AG04449 (cell line): ENCODE results near the gene GPAM.

Experiments used
- CTCF ChIA-PET: fragments of 350-600 bp; formaldehyde crosslinking; extraction: SDS; loops from one replicate; lab custom pipeline; 2021; ENCODE audit warnings: antibody characterized with exemption; lab: Yijun Ruan, JAX
- POLR2A ChIA-PET: fragments of 400-600, 350-600 bp; formaldehyde crosslinking; extraction: SDS; loops from one replicate; lab custom pipeline; 2020; ENCODE audit warnings: antibody characterized with exemption, inconsistent platforms; lab: Yijun Ruan, JAX
- DNase-seq: peaks from one replicate; pipeline ENCODE4 v3.0.0-alpha.2; 2010; ENCODE audit warnings: low read depth, low spot score
- H3K4me3 ChIP-seq: 2 replicates; pipeline ENCODE4 v1.5.1; 2011; ENCODE audit warnings: low read depth, mild to moderate bottlenecking, control low read depth, low read length
- TF ChIP-seq, protein P1 (sequence below): IDR thresholded peaks from one replicate; pipeline ENCODE4 v1.5.1; 2011; ENCODE audit warnings: mild to moderate bottlenecking, moderate library complexity, low read length, control low read depth, inconsistent platforms; ENCODE audit not compliant: insufficient read depth; ENCODE audit errors: missing control alignments

The GPAM gene

DNA sequence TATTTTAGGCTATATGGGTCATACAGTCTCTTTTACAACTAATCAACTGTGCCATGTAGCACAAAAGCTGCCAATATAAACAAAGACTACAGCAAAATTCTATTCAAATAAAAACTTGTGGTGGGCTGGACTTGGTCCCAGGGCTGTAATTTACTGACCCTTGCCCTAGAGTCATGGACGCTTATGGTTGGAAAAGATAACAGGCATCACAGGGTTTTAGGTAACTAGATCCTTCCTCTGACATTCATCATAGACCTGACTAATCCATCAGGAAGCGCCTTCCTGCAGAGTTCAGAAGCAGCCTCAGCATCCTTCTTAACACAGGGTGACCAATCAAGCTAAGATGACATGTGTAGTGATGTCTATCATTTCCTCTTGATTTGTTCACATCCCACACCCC lies 40.2 kb upstream of the GPAM start:
- no peak overlapping the region for H3K4me3 ChIP-seq
- DNase-seq = no peak
- TF ChIP-seq, protein P1, sequence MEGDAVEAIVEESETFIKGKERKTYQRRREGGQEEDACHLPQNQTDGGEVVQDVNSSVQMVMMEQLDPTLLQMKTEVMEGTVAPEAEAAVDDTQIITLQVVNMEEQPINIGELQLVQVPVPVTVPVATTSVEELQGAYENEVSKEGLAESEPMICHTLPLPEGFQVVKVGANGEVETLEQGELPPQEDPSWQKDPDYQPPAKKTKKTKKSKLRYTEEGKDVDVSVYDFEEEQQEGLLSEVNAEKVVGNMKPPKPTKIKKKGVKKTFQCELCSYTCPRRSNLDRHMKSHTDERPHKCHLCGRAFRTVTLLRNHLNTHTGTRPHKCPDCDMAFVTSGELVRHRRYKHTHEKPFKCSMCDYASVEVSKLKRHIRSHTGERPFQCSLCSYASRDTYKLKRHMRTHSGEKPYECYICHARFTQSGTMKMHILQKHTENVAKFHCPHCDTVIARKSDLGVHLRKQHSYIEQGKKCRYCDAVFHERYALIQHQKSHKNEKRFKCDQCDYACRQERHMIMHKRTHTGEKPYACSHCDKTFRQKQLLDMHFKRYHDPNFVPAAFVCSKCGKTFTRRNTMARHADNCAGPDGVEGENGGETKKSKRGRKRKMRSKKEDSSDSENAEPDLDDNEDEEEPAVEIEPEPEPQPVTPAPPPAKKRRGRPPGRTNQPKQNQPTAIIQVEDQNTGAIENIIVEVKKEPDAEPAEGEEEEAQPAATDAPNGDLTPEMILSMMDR = no peak
- POLR2A ChIA-PET = no interaction called here
- CTCF ChIA-PET = interaction anchor here (0.9 kb wide), 2 partner anchors 13 to 84 kb away, joined by 3 read pairs; no protein-coding TSS in a partner anchor

GRCh38 chr10:112222799-112223198 lies 39.2 kb upstream of the GPAM start:
- ChIA-PET POLR2A (no interaction called here), CTCF (interaction anchor here (0.9 kb wide), 1 partner anchor 12 kb away, joined by 3 read pairs; no protein-coding TSS in a partner anchor)
- DNase-seq = no peak
- TF ChIP-seq, protein P1 = no peak
- H3K4me3 ChIP-seq = no peak overlapping the region

DNA sequence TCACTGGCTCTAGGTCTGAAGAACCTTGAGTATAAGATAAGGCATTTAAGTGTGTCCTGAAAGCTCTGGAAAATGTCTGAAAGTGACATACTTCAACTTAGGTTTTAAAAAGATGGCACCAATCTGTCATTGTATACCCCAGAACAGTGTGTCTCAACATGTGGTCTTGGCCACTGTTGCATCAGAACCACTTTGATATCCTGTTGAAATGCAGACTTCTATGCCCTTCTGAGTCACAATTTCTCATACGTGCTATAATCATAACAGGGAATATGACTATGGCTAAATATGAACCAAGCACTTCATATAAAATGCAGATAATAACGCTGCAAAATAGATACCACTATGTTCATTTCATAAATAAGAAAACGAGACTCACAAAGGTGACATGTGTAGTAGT lies 38.0 kb upstream of the GPAM start:
- POLR2A ChIA-PET = no interaction called here
- CTCF ChIA-PET = no interaction called here
- TF ChIP-seq, protein P1 = no peak
- no peak for DNase-seq
- H3K4me3 ChIP-seq = no peak overlapping the region

DNA sequence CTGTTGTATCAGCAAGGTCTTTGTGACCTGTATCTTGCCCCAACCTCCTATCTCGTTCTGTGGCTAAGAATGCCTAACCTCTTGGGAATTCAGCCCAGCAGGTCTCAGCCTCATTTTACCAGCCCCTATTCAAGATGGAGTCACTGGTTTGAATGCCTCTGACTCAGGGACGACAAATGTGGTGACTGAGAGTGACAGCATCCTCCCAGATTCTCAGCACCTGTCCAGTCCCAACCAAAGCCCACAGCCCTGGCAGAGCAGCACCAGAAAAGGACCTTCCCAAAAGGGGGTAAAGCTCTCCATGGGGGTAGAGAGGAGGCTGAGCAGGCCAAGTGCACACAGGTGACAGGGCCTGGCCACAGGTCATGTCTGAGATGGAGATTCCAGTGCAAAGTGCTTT lies 35.4 kb upstream of the GPAM start:
- H3K4me3 ChIP-seq = no peak overlapping the region
- DNase-seq = no peak
- CTCF ChIA-PET = no interaction called here
- TF ChIP-seq, protein P1 = no peak
- POLR2A ChIA-PET = no interaction called here

GRCh38 chr10:112218036-112218390 lies 34.4 kb upstream of the GPAM start:
- H3K4me3 ChIP-seq = no peak overlapping the region
- CTCF ChIA-PET = no interaction called here
- TF ChIP-seq, protein P1 = no peak
- POLR2A ChIA-PET = no interaction called here
- DNase-seq = no peak

GRCh38 chr10:112217386-112218035 lies 33.9 kb upstream of the GPAM start:
- CTCF ChIA-PET = no interaction called here
- TF ChIP-seq, protein P1 = no peak
- POLR2A ChIA-PET = no interaction called here

More at GRCh38 chr10:112217386-112218035, 33.9 kb upstream of the GPAM start:
- no peak overlapping the region for H3K4me3 ChIP-seq
- no peak for DNase-seq
